Activated CD4-positive, CD25-positive, alpha-beta regulatory T cell treated with anti-CD3 and anti-CD28 coated beads, Interleukin-2, amount 50 U/mL, for 72 hours (primary cell): Measurements from ENCODE around the gene USP46.
A peak's percentile ranks its signal among the peaks of the same experiment; 100 is the strongest.

Experiments used
- DNase-seq: peaks from one replicate; pipeline ENCODE4 v3.0.0; 2021

Gene USP46

GRCh38 chr4:52659001-52659721, at the start of gene USP46:
USP46 (minus strand) TSS chr4:52659301; CDS start chr4:52659150, 151 bp downstream.
- peak; percentile 49 for DNase-seq

- DNase-seq = no peak
These were observed 45.6 kb upstream of the USP46 start for GRCh38 chr4:52704661-52705060.

GRCh38 chr4:52704133-52704532, 45.0 kb upstream of the USP46 start:
- DNase-seq = no peak

- no peak for DNase-seq
These were observed 42.1 kb upstream of the USP46 start for GRCh38 chr4:52701207-52701606.

GRCh38 chr4:52694936-52695335, 35.8 kb upstream of the USP46 start:
- no peak for DNase-seq

DNA sequence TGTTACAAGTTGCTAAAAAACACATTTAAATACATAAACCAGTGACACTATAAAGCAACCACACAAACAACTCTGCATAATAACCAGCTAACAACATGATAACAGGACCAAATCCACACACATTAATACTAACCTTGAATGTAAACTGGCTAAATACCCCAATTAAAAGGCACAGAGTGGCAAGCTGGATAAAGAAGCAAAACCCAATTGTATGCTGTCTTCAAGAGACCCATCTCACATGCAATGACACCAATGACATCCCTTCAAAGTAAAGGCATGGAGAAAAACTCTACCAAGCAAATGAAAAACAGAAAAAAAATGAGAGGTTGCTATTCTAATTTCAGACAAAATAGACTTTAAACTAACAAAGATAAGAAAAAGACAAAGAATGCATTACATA, 34.4 kb upstream of the USP46 start:
- DNase-seq = no peak

DNA sequence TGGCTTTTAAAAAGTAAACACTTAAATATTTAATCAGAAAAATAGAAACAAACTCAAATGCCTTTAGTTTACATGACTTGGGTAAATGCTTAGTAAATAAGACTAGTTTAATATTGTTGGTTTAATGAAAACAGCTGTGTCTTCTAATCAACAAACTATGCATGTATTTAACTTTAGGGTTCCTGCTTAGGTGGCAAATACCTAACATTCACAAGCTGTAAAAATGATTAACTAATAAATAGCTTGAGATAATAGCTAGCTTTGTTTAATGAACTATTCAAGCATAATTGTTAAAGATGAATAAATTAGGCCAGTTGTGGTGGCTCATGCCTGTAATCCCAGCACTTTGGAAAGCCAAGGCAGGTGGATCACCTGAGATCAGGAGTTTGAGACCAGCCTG, 30.0 kb upstream of the USP46 start:
- DNase-seq = no peak

DNA sequence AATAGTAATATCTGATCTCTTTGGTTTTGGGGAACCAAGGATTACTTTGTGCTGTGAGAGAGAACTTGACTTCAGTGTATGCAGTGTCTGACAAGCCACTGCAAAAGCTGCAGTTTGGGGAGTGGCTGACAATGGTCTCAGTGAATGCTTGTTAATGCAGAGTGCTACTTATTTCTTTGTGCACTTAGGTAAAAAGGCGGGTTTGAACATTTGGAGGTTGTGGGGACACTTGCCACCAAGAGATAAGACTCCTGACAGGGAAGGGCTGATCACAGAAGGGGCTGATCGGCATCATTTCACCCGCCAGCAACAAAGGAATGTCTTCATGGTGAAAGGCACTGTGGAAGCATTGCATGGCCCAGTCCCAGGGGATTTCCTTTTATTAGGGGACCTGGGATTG, 28.6 kb upstream of the USP46 start:
- DNase-seq = no peak

DNA sequence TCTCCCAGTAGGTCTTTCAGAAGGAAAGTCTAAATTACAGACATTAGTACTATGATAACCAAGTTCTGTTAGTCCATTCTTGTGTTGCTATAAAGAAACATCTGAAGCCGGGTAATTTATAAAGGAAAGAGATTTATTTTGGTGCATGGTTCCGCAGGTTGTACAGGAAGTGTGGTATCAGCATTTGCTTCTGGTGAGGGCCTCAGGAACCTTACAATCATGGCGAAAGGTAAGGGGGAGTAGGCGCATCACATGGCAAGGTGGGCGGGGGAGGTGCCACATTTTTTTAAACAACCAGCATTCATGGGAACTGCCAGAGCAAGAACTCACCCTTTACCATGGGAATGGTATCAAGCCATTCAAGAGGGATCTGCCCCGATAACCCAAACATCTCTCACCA, 26.2 kb upstream of the USP46 start:
- DNase-seq = no peak

GRCh38 chr4:52684896-52685295, 25.8 kb upstream of the USP46 start:
- DNase-seq = no peak

DNA sequence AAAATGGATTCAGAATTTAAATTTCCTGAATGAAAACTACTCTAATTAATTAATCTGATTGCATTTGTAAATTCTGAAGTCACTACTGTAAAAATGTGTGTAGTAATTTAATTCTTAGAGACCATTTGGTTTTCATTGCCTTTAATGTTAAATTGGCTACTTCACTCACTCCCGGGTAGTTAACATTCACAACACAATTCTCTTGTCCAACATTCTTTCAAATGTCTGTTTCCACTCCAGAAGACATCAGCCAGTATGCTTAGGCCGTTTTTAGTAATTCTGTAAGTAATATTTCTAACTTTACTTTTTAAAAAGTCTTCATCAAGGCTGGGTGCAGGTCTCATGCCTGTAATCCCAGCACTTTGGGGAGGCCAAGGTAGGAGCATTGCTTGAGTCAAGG, 21.3 kb upstream of the USP46 start:
- DNase-seq = no peak

- DNase-seq = no peak
These were observed 17.4 kb upstream of the USP46 start for GRCh38 chr4:52676536-52676935.

- no peak for DNase-seq
These were observed 16.0 kb upstream of the USP46 start for GRCh38 chr4:52675111-52675510.

DNA sequence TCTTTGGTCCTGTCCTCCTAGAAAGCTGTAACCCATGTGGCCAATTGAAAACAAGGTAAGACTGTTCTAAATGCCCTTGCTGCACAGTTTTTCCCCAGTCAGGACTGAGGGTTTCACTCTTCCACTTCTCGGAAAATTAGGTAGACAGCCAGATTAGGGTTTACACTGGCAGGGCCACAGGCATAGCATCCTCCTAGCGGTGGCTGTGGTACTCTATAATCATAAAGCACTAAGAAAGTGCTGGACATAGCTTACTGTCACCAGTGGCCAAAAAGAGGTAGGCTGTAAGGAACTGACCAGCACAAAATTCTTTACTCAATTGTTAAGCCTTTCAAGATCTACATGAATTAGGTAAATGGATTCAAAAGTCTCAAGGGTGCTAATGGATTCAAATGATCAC, 11.6 kb upstream of the USP46 start:
- no peak for DNase-seq

- DNase-seq = no peak
These were observed 11.0 kb upstream of the USP46 start for GRCh38 chr4:52670121-52670520.

- DNase-seq = no peak
These were observed 6.5 kb upstream of the USP46 start for GRCh38 chr4:52665592-52665991.

DNA sequence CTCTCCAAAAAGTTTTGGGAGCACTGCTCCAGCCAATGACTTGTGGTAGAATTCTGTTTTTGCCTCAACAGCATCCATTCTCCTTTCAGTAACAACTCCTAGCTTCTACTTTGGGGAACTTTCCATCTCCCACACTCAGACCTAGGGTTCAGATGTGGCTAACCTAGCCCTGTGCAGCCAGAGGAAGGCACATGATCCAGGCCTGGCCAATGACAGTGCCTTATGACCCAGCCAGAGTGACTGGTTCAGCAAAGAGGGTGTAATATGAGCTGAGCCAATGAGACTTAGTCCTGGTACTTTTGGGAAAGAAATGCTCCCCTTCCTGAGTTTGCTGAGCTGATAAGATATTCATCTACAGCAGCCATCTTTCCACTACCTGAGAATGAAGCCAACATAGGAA, 5.4 kb upstream of the USP46 start:
- DNase-seq = no peak

DNA sequence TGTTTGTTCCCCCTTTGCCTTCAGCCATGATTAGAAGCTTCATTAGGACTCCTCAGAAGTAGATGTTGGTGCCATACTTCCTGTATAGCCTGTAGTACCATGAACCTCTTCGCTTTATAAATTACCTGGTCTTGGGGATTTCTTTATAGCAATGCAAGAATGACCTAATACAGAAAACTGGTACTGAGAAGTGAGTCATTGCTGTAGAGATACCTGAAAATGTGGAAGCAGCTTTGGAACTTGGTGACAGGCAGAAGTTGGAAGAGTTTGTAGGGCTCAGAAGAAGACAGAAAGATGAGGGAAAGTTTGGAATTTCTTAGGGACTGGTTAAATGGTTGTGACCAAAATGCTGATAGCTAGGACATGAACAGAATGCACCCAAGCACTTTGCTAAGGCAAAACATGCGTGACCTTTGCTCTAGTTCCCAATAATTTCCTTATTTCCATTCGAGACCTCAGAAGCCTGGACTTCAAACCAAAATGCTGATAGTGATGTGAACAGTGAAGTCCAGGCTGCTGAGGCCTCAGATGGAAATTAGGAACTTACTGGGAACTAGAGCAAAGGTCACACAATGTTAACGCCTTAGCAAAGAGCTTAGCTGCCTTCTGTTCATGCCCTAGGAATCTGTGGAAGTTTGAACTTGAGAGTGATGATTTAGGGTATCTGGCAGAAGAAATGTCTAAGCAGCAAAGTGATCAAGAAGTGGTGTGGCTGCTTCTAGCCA, 3.0 kb upstream of the USP46 start:
- DNase-seq = no peak

- no peak for DNase-seq
These were observed 1.5 kb upstream of the USP46 start for GRCh38 chr4:52660643-52661042.

DNA sequence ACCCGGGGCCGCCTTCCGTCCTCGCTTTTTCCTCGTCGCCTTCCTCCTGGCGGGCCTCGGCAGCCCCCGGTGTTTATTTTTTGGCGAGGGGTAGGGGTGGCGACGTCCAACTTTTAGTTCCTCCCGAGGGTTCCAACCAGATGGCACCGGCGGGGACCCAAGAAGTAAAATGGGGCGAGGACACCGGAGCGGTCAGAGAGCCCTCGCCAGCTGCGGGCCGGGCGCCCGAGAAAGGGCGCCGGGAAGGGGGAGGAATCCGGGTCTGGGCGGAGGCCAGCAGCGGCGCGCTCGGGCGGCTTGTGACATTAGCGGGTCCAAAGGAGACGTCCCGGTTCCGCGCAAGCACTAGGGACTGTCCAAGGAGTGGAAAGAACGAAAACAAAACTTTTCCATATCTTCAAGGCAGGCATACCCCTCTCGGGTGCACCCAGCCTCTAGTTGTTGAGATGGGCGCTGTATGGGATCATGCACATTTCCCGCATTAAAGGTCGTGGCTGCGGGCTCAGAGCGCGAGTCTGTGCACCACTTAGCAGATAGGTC, 691 bp upstream of the USP46 start:
- peak; percentile 33 for DNase-seq

- DNase-seq = no peak
These were observed 480 bp downstream of the USP46 start for GRCh38 chr4:52658641-52659000.

DNA sequence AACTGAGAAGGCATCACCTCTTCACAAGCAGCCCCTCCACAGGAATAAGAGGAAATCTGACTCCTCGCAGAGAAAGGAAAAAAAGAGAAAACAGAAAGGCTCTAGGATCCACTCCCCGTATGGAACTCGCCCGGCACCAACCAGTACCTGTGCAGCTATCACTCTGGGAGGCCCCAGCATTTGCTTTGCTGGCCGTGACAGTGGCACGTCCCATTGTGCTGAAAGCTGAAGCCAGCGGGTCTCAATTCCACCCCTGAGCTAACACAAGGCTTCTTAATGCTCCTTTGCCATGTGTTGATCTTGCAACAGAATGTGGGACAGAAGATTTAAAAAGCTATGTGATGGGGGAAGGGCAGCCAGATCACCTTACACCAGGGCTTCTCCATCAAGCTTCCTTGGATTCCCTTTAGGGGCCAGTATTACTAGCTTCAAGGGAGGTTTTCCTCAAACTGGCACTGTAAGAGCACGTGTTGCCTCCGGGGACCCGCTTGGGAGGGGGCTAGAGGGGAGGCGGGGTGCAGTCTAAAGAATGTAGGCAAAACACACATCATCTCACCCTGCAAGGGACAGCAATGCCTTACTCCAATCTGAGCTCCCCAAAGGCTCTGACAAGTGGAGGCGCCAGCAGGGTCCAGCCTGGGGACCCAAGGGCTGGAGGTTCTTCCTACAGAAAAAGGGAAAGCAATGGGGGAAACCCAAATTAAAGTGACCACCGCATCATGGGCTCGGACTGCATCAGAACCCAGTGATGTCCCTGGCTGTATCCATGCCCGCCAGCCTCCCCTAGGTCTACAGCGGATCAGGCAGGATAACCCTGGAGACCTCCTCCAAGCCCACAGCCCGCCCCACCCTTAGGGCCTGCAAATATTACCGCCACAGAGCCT, 1.2 kb downstream of the USP46 start:
- DNase-seq = no peak

DNA sequence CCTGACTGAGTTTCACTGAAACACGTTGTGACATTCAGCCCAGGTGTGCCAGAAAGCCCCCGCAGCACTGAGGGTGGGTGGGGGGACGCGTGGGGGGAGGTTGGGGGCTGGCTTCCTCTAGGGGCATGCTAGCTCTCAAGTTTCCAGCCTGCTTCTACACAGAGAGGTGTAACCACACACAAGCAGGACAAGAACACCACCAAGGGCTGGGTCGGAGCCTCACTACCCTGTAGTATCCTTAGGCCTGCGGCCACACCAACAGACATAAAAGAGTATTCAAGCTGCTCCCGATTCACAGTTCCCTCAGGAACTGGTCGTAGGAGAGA, 1.8 kb downstream of the USP46 start:
- no peak for DNase-seq

GRCh38 chr4:52655506-52655905, 3.6 kb downstream of the USP46 start:
- no peak for DNase-seq
